MM.1S (cell line): Measurements from ENCODE around the gene HGF.

ENCODE experiments used
- EZH2phosphoT487 ChIP-seq: fragments of 300-600 bp; sonication (generic); IDR thresholded peaks from 2 replicates; pipeline ENCODE4 v1.6.1; 2018; ENCODE audit warnings: antibody characterized with exemption, low read length
- TF ChIP-seq, protein P1 (sequence below): fragments of 300-600 bp; sonication (generic); IDR thresholded peaks from 2 replicates; pipeline ENCODE4 v1.5.1; 2016; ENCODE audit warnings: antibody characterized with exemption, low read length, mixed read lengths

DNA sequence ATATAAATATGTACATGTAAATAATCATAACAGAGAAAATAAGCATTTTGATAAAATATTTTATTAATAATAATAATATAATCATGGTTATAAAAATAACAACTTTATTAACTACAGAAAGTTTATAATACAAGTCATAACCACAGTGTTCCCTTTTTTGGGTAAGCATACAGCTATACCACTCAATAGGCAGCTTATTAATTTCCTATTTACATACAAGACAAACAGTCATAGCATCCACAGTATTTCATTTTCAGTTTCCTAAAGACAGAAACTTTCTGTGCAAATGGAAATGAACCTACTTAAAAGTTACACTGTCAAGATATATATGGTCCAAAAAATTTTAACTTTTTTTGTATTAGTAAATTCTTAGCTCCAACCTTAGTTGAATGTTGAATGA lies 70.9 kb downstream of the HGF start:
- TF ChIP-seq, protein P1, sequence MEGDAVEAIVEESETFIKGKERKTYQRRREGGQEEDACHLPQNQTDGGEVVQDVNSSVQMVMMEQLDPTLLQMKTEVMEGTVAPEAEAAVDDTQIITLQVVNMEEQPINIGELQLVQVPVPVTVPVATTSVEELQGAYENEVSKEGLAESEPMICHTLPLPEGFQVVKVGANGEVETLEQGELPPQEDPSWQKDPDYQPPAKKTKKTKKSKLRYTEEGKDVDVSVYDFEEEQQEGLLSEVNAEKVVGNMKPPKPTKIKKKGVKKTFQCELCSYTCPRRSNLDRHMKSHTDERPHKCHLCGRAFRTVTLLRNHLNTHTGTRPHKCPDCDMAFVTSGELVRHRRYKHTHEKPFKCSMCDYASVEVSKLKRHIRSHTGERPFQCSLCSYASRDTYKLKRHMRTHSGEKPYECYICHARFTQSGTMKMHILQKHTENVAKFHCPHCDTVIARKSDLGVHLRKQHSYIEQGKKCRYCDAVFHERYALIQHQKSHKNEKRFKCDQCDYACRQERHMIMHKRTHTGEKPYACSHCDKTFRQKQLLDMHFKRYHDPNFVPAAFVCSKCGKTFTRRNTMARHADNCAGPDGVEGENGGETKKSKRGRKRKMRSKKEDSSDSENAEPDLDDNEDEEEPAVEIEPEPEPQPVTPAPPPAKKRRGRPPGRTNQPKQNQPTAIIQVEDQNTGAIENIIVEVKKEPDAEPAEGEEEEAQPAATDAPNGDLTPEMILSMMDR: no peak
- TF ChIP-seq EZH2phosphoT487: no peak
